ENCODE data around the gene CDKAL1.

The CDKAL1 gene

GRCh38 chr6:20678831-20679352, 144.6 kb downstream of the CDKAL1 start:
- no peak for DNase-seq (ENCODE audit: low read depth)

GRCh38 chr6:20680697-20681165, 146.5 kb downstream of the CDKAL1 start:
- no peak for DNase-seq (ENCODE audit: low read depth)

GRCh38 chr6:20681243-20681684, 147.0 kb downstream of the CDKAL1 start:
- no peak for DNase-seq (ENCODE audit: low read depth)

- DNase-seq (ENCODE audit: low read depth) = no peak
Measured at GRCh38 chr6:20684474-20684873, 150.2 kb downstream of the CDKAL1 start.

- no peak for DNase-seq (ENCODE audit: low read depth)
Measured at GRCh38 chr6:20686142-20686541, 151.9 kb downstream of the CDKAL1 start.

- DNase-seq (ENCODE audit: low read depth) = no peak
Measured at GRCh38 chr6:20687494-20687893, 153.2 kb downstream of the CDKAL1 start.

GRCh38 chr6:20688710-20689500, 154.6 kb downstream of the CDKAL1 start:
- DNase-seq (ENCODE audit: low read depth) = no peak

GRCh38 chr6:20691185-20691584, 156.9 kb downstream of the CDKAL1 start:
- no peak for DNase-seq (ENCODE audit: low read depth)

GRCh38 chr6:20692023-20692422, 157.8 kb downstream of the CDKAL1 start:
- DNase-seq (ENCODE audit: low read depth) = no peak

GRCh38 chr6:20693466-20694063, 159.3 kb downstream of the CDKAL1 start:
- no peak for DNase-seq (ENCODE audit: low read depth)

- no peak for DNase-seq (ENCODE audit: low read depth)
Measured at GRCh38 chr6:20696676-20697075, 162.4 kb downstream of the CDKAL1 start.

- no peak for DNase-seq (ENCODE audit: low read depth)
Measured at GRCh38 chr6:20698675-20699074, 164.4 kb downstream of the CDKAL1 start.

GRCh38 chr6:20699402-20699801, 165.1 kb downstream of the CDKAL1 start:
- DNase-seq (ENCODE audit: low read depth) = no peak

GRCh38 chr6:20700375-20700774, 166.1 kb downstream of the CDKAL1 start:
- no peak for DNase-seq (ENCODE audit: low read depth)

- no peak for DNase-seq (ENCODE audit: low read depth)
Measured at GRCh38 chr6:20702366-20702765, 168.1 kb downstream of the CDKAL1 start.

GRCh38 chr6:20703049-20703448, 168.8 kb downstream of the CDKAL1 start:
- DNase-seq (ENCODE audit: low read depth) = no peak

- DNase-seq (ENCODE audit: low read depth) = no peak
Measured at GRCh38 chr6:20704325-20705025, 170.2 kb downstream of the CDKAL1 start.

- no peak for DNase-seq (ENCODE audit: low read depth)
Measured at GRCh38 chr6:20705741-20706140, 171.5 kb downstream of the CDKAL1 start.

- no peak for DNase-seq (ENCODE audit: low read depth)
Measured at GRCh38 chr6:20706238-20706938, 172.1 kb downstream of the CDKAL1 start.

- no peak for DNase-seq (ENCODE audit: low read depth)
Measured at GRCh38 chr6:20706939-20707485, 172.8 kb downstream of the CDKAL1 start.

GRCh38 chr6:20707870-20708269, 173.6 kb downstream of the CDKAL1 start:
- no peak for DNase-seq (ENCODE audit: low read depth)
